Fibroblast of lung (primary cell): ENCODE measurements around the gene TCP1. TPM values are rescaled to one million over a fixed set of nuclear protein-coding genes. Genes with fewer than 3 reads are reported as not detected.

ENCODE experiments used
- DNase-seq, 2 donors: peaks; one replicate each; pipeline versions ENCODE4 v3.0.0 to v3.0.0-alpha.2; 2010; ENCODE audit warnings: low read depth in 2 of 2
- H2AFZ ChIP-seq: 2 replicates; pipeline ENCODE4 v1.5.1; 2012; ENCODE audit warnings: low read length, control low read depth, inconsistent platforms
- H3K27ac ChIP-seq: 2 replicates; pipeline ENCODE4 v1.5.1; 2011; ENCODE audit warnings: low read length, control low read depth; ENCODE audit not compliant: insufficient read depth
- H3K27me3 ChIP-seq: 2 replicates; pipeline ENCODE4 v1.5.1; 2011; ENCODE audit warnings: mild to moderate bottlenecking, low read length; ENCODE audit not compliant: control insufficient read depth, insufficient read depth
- H3K36me3 ChIP-seq: 2 replicates; pipeline ENCODE4 v1.5.1; 2011; ENCODE audit warnings: low read length; ENCODE audit not compliant: control insufficient read depth, insufficient read depth
- H3K4me1 ChIP-seq: 2 replicates; pipeline ENCODE4 v1.5.1; 2011; ENCODE audit warnings: low read length; ENCODE audit not compliant: control insufficient read depth, insufficient read depth; ENCODE audit errors: extremely low read depth
- H3K4me2 ChIP-seq: 2 replicates; pipeline ENCODE4 v1.5.1; 2011; ENCODE audit warnings: low read length, control low read depth; ENCODE audit not compliant: insufficient read depth; ENCODE audit errors: extremely low read depth
- H3K4me3 ChIP-seq, 4 experiments: fragments of 200-600 bp in 1 of 4; sonication (generic) in 1 of 4; replicated peaks in 1 of 4; 2 replicates each; pipeline ENCODE4 v1.5.1; 2011 to 2016; ENCODE audit warnings: low read length in 4 of 4, low read depth in 3 of 4, mild to moderate bottlenecking in 3 of 4, control low read depth in 2 of 4, inconsistent platforms in 1 of 4, mixed read lengths in 1 of 4; ENCODE audit not compliant: insufficient read depth in 1 of 4; ENCODE audit errors: control extremely low read depth in 1 of 4
- H3K79me2 ChIP-seq: 2 replicates; pipeline ENCODE4 v1.5.1; 2012; ENCODE audit warnings: mild to moderate bottlenecking, low read length, inconsistent platforms; ENCODE audit not compliant: control insufficient read depth, insufficient read depth
- H3K9ac ChIP-seq: 2 replicates; pipeline ENCODE4 v1.5.1; 2011; ENCODE audit warnings: mild to moderate bottlenecking, low read length, control low read depth; ENCODE audit not compliant: insufficient read depth
- H3K9me3 ChIP-seq: 2 replicates; pipeline ENCODE4 v1.5.1; 2012; ENCODE audit warnings: low read depth, low read length; ENCODE audit not compliant: control insufficient read depth, insufficient read depth
- H4K20me1 ChIP-seq: 2 replicates; pipeline ENCODE4 v1.5.1; 2011; ENCODE audit warnings: low read length; ENCODE audit not compliant: control insufficient read depth, insufficient read depth; ENCODE audit errors: extremely low read depth
- CTCF ChIP-seq, 2 donors: IDR thresholded peaks in 1 of 2; conservative IDR thresholded peaks in 1 of 2; 1 replicate in 1 of 2; 2 replicates in 1 of 2; pipeline ENCODE4 v1.5.1; 2011 to 2012; ENCODE audit warnings: low read length in 2 of 2, control low read depth in 1 of 2, inconsistent platforms in 1 of 2, low read depth in 1 of 2, mild to moderate bottlenecking in 1 of 2
- EZH2 ChIP-seq: IDR thresholded peaks from 2 replicates; pipeline ENCODE4 v1.5.1; 2012; ENCODE audit warnings: low read length, control low read depth, mild to moderate bottlenecking; ENCODE audit errors: missing control alignments
- polyA plus RNA-seq, 2 donors: library from polyadenylated mRNA; depleted of rRNA in 1 of 2; stranded (reverse) in 1 of 2; unstranded in 1 of 2; fragments of >200 nt; gene quantifications; 2 replicates each; pipeline ENCODE4 v1.2.1, GENCODE V29; 2011 to 2012; ENCODE audit warnings: missing spikeins in 1 of 2
- total RNA-seq: library from RNA; depleted of rRNA; stranded (reverse); fragments of >200 nt; gene quantifications from 2 replicates; pipeline ENCODE4 v1.2.1, GENCODE V29; 2014

TCP1 gene
- total and polyA plus RNA-seq, 2 donors (not counting 1 experiment from before 2014, with no cell fraction given) = 142 to 231 TPM

- Histone ChIP-seq H3K36me3 (no peaks in the 10 kb centered on the region), H3K4me1 (peaks cover 5% of the 10 kb centered on the region), H4K20me1 (peaks cover 8% of the 10 kb centered on the region), H3K9me3 (no peaks in the 10 kb centered on the region), H3K27ac (no peak overlapping the region), H3K79me2 (peaks cover 91% of the 10 kb centered on the region), H2AFZ (no peak overlapping the region), H3K27me3 (no peaks in the 10 kb centered on the region), H3K4me2 (peak overlapping the region; percentile 98), H3K4me3 (peak overlapping the region in 2 of 4 experiments; percentile 5 to 82), H3K9ac (no peak overlapping the region)
- TF ChIP-seq EZH2 (no peak), CTCF (conservative IDR thresholded peaks at IDR 0.05 in 1 of 2, IDR thresholded peaks at IDR 0.05 in 1 of 2; ENCODE audit: low read depth in 1 of 2, low read length in 2 of 2) (no peak)
- DNase-seq = no peak
Observed at GRCh38 chr6:159730332-159730676, 59.1 kb downstream of the TCP1 start.

GRCh38 chr6:159729598-159730331 is 59.6 kb downstream of the TCP1 start:
- peak overlapping the region; percentile 82 to 100 (median 91) for H3K4me3 ChIP-seq
- TF ChIP-seq CTCF (conservative IDR thresholded peaks at IDR 0.05 in 1 of 2, IDR thresholded peaks at IDR 0.05 in 1 of 2; ENCODE audit: low read depth in 1 of 2, low read length in 2 of 2) = no peak
- no peaks in the 10 kb centered on the region for H3K27me3 ChIP-seq
- no peak overlapping the region for H2AFZ ChIP-seq
- no peak overlapping the region for H3K9ac ChIP-seq
- H3K79me2 ChIP-seq = peaks cover 89% of the 10 kb centered on the region
- peaks cover 8% of the 10 kb centered on the region for H4K20me1 ChIP-seq
- peak; percentile 16 to 26 for DNase-seq
- H3K36me3 ChIP-seq = no peaks in the 10 kb centered on the region
- H3K27ac ChIP-seq = peak overlapping the region; percentile 34
- H3K9me3 ChIP-seq = no peaks in the 10 kb centered on the region
- peak overlapping the region; percentile 98 for H3K4me2 ChIP-seq
- peaks cover 5% of the 10 kb centered on the region for H3K4me1 ChIP-seq

- Histone ChIP-seq H3K79me2 (peaks cover 86% of the 10 kb centered on the region), H3K36me3 (no peaks in the 10 kb centered on the region), H4K20me1 (peaks cover 8% of the 10 kb centered on the region), H3K9ac (peak overlapping the region; percentile 53), H3K4me3 (peak overlapping the region; percentile 82 to 100 (median 91)), H3K9me3 (no peaks in the 10 kb centered on the region), H3K4me1 (peaks cover 5% of the 10 kb centered on the region), H3K27me3 (no peaks in the 10 kb centered on the region), H2AFZ (no peak overlapping the region), H3K27ac (peak overlapping the region; percentile 89), H3K4me2 (peak overlapping the region; percentile 98)
- peak; percentile 19 to 22 for DNase-seq
- TF ChIP-seq EZH2 (no peak), CTCF (conservative IDR thresholded peaks at IDR 0.05 in 1 of 2, IDR thresholded peaks at IDR 0.05 in 1 of 2; ENCODE audit: low read depth in 1 of 2, low read length in 2 of 2) (no peak)
Observed at GRCh38 chr6:159728531-159728964, 60.9 kb downstream of the TCP1 start.

Other genes starting within 250 kb of the TCP1 start
- gene SOD2, start 96.4 kb downstream of the TCP1 start, total RNA-seq = 1,311 and 1,558 TPM in 2 replicates
- gene SOD2, start 96.4 kb downstream of the TCP1 start, polyA plus RNA-seq = 96.1 and 124 TPM in 2 replicates
- 124 and 137 TPM in 2 replicates for gene WTAP, start 62.1 kb downstream of the TCP1 start, total RNA-seq
- 52.7 and 63.0 TPM in 2 replicates for gene WTAP, start 62.1 kb downstream of the TCP1 start, polyA plus RNA-seq
- 37.5 and 121 TPM in 2 replicates for gene ACAT2, start 27.6 kb downstream of the TCP1 start, total RNA-seq
- gene ACAT2, start 27.6 kb downstream of the TCP1 start, polyA plus RNA-seq = 108 TPM in 2 replicates
- gene MRPL18, start 865 bp upstream of the TCP1 start, total RNA-seq = 80.4 and 82.7 TPM in 2 replicates
- 87.1 and 101 TPM in 2 replicates for gene MRPL18, start 865 bp upstream of the TCP1 start, polyA plus RNA-seq
- gene PNLDC1, start 10.7 kb upstream of the TCP1 start, total RNA-seq = not detected in 2 replicates
- 0.09 TPM in 1 of 2 replicates, not detected in the other for gene PNLDC1, start 10.7 kb upstream of the TCP1 start, polyA plus RNA-seq
- gene MAS1, start 101.4 kb upstream of the TCP1 start, total RNA-seq = not detected in 2 replicates
- gene MAS1, start 101.4 kb upstream of the TCP1 start, polyA plus RNA-seq = not detected in 2 replicates
- gene IGF2R, start 179.5 kb upstream of the TCP1 start, total RNA-seq = 233 and 300 TPM in 2 replicates
- 37.6 and 48.5 TPM in 2 replicates for gene IGF2R, start 179.5 kb upstream of the TCP1 start, polyA plus RNA-seq